HCT116 (cell line): ENCODE data around the gene USP3. TPM values are rescaled to one million over a fixed set of nuclear protein-coding genes. Genes with fewer than 3 reads are reported as not detected.

Experiments used
- ATAC-seq: fragments of 200-7000 bp; cut with Tn5 transposase; 2 replicates; pipeline ENCODE4 v1.9.1; 2020; ENCODE audit warnings: mild to moderate bottlenecking, moderate library complexity
- BruUV-seq: library from RNA; stranded (reverse); fragments of 400-500 nt; replicated peaks from 2 replicates; lab custom pipeline; 2021; lab: Mats Ljungman, UMichigan
- CTCF ChIA-PET: fragments of 300-600 bp; sonication (Branson Sonifier 250); formaldehyde crosslinking; loops from one replicate; lab custom pipeline; 2021; ENCODE audit warnings: antibody characterized with exemption; lab: Charles Lee
- POLR2A ChIA-PET: fragments of 300-600, 350-600 bp; sonication (Branson Sonifier 250); formaldehyde crosslinking; loops from one replicate; lab custom pipeline; 2021; ENCODE audit warnings: antibody characterized with exemption; lab: Charles Lee
- RAD21 ChIA-PET, 2 experiments: fragments of 300-600 bp; sonication (Branson Sonifier 250); formaldehyde crosslinking; loops; one replicate each; lab custom pipeline; 2023; ENCODE audit warnings: low total read pairs in 2 of 2; ENCODE audit not compliant: uncharacterized antibody in 2 of 2, unreplicated experiment in 2 of 2, low non-redundant PET in 1 of 2; lab: Charles Lee
- DNase-seq: peaks from one replicate; pipeline ENCODE4 v3.0.0-alpha.2; 2010; ENCODE audit warnings: low read depth, low spot score
- H2AFZ ChIP-seq: fragments of 200-600 bp; shearing (Covaris generic), sonication (generic); 2 replicates; pipeline ENCODE4 v1.6.1; 2017; ENCODE audit warnings: low read depth, mixed run types, mixed read lengths, antibody characterized with exemption, low read length; ENCODE audit not compliant: poor library complexity, severe bottlenecking
- H3K27ac ChIP-seq: 2 replicates; pipeline ENCODE4 v1.5.1; 2012; ENCODE audit warnings: low read depth, low read length
- H3K27me3 ChIP-seq: fragments of 200-600 bp; sonication (generic); 2 replicates; pipeline ENCODE4 v1.6.1; 2016; ENCODE audit warnings: mixed run types, low read length, mixed read lengths; ENCODE audit not compliant: insufficient read depth
- H3K36me3 ChIP-seq, 2 experiments: fragments of 200-500 bp in 1 of 2; fragments of 200-600 bp in 1 of 2; sonication (Bioruptor generic) in 1 of 2; sonication (generic) in 1 of 2; 2 replicates each; pipeline versions ENCODE4 v1.5.1 to v1.6.1; 2014 to 2016; ENCODE audit warnings: low read length in 2 of 2, inconsistent platforms in 1 of 2, mixed read lengths in 1 of 2, mixed run types in 1 of 2; ENCODE audit not compliant: insufficient read depth in 2 of 2, control insufficient read depth in 1 of 2
- H3K4me1 ChIP-seq, 2 experiments: fragments of 200-600 bp in 1 of 2; sonication (generic) in 1 of 2; 2 replicates each; pipeline versions ENCODE4 v1.5.1 to v1.6.1; 2012 to 2017; ENCODE audit warnings: low read length in 2 of 2, inconsistent platforms in 1 of 2, mild to moderate bottlenecking in 1 of 2, mixed read lengths in 1 of 2, mixed run types in 1 of 2, moderate library complexity in 1 of 2; ENCODE audit not compliant: insufficient read depth in 2 of 2, control insufficient read depth in 1 of 2
- H3K4me2 ChIP-seq: fragments of 200-600 bp; sonication (generic); 2 replicates; pipeline ENCODE4 v1.6.1; 2017; ENCODE audit warnings: mixed run types, low read length, mixed read lengths
- H3K4me3 ChIP-seq, 2 experiments: fragments of 200-600 bp in 1 of 2; sonication (generic) in 1 of 2; replicated peaks in 1 of 2; 2 replicates each; pipeline ENCODE4 v1.5.1; 2011 to 2016; ENCODE audit warnings: low read length in 2 of 2, control low read depth in 1 of 2, low read depth in 1 of 2, mild to moderate bottlenecking in 1 of 2, mixed read lengths in 1 of 2, mixed run types in 1 of 2
- H3K79me2 ChIP-seq: fragments of 200-600 bp; sonication (generic); 2 replicates; pipeline ENCODE4 v1.6.1; 2017; ENCODE audit warnings: mild to moderate bottlenecking, mixed run types, low read length, moderate library complexity, mixed read lengths; ENCODE audit not compliant: insufficient read depth
- H3K9ac ChIP-seq: fragments of 200-600 bp; sonication (generic); 2 replicates; pipeline ENCODE4 v1.6.1; 2016; ENCODE audit warnings: low read length, mixed read lengths
- H3K9me2 ChIP-seq: fragments of 200-600 bp; sonication (generic), shearing (Covaris generic); 2 replicates; pipeline ENCODE4 v1.6.1; 2017; ENCODE audit warnings: mixed run types, mild to moderate bottlenecking, moderate library complexity; ENCODE audit not compliant: insufficient read depth
- H3K9me3 ChIP-seq, 2 experiments: fragments of 200-500 bp in 1 of 2; fragments of 200-600 bp in 1 of 2; sonication (Bioruptor generic) in 1 of 2; sonication (generic) in 1 of 2; 2 replicates each; pipeline ENCODE4 v1.6.1; 2014 to 2017; ENCODE audit warnings: low read length in 2 of 2, mixed read lengths in 2 of 2, inconsistent platforms in 1 of 2, low read depth in 1 of 2, mild to moderate bottlenecking in 1 of 2, mixed run types in 1 of 2, moderate library complexity in 1 of 2; ENCODE audit not compliant: control insufficient read depth in 1 of 2, insufficient read depth in 1 of 2
- H4K20me1 ChIP-seq: fragments of 200-600 bp; sonication (generic), shearing (Covaris generic); 2 replicates; pipeline ENCODE4 v1.6.1; 2017; ENCODE audit warnings: mixed run types, mild to moderate bottlenecking, moderate library complexity; ENCODE audit not compliant: insufficient read depth
- CBX3 ChIP-seq: IDR thresholded peaks from 2 replicates; pipeline ENCODE4 v1.6.1; 2012; ENCODE audit warnings: low read depth
- EGR1 ChIP-seq: IDR thresholded peaks from 2 replicates; pipeline ENCODE4 v1.6.1; 2012; ENCODE audit warnings: low read depth
- ELF1 ChIP-seq: IDR thresholded peaks from 2 replicates; pipeline ENCODE4 v1.6.1; 2012; ENCODE audit warnings: low read depth, borderline replicate concordance
- FOSL1 ChIP-seq: IDR thresholded peaks from 2 replicates; pipeline ENCODE4 v1.6.1; 2012; ENCODE audit warnings: low read depth
- JUND ChIP-seq: IDR thresholded peaks from 2 replicates; pipeline ENCODE4 v1.6.1; 2012
- POLR2A ChIP-seq: IDR thresholded peaks from 2 replicates; pipeline ENCODE4 v1.7.0; 2011; ENCODE audit warnings: borderline replicate concordance; ENCODE audit not compliant: insufficient read depth, insufficient read length; ENCODE audit errors: extremely low read depth
- RAD21 ChIP-seq: IDR thresholded peaks from 2 replicates; pipeline ENCODE4 v1.6.1; 2012; ENCODE audit warnings: low read depth, mild to moderate bottlenecking
- SIN3A ChIP-seq: IDR thresholded peaks from 2 replicates; pipeline ENCODE4 v1.6.1; 2012; ENCODE audit warnings: low read depth
- SP1 ChIP-seq: IDR thresholded peaks from 2 replicates; pipeline ENCODE4 v1.6.1; 2012; ENCODE audit warnings: low read depth
- SRF ChIP-seq: IDR thresholded peaks from 2 replicates; pipeline ENCODE4 v1.6.1; 2012; ENCODE audit warnings: low read depth
- TCF7L2 ChIP-seq: IDR thresholded peaks from 2 replicates; pipeline ENCODE4 v1.7.0; 2011; ENCODE audit warnings: borderline replicate concordance, inconsistent platforms; ENCODE audit not compliant: insufficient read depth, insufficient read length; ENCODE audit errors: extremely low read depth
- ZFX ChIP-seq: fragments of 450-650 bp; IDR thresholded peaks from 2 replicates; pipeline ENCODE4 v1.6.1; 2017
- ZNF274 ChIP-seq: fragments of 200-500 bp; sonication (Bioruptor generic); IDR thresholded peaks from 2 replicates; pipeline ENCODE4 v1.6.1; 2014; ENCODE audit warnings: mild to moderate bottlenecking, low read depth, low read length, inconsistent platforms
- intact Hi-C: fragments of 100-400 bp; cut with micrococcal nuclease; formaldehyde crosslinking; loops from 2 replicates; pipeline ENCODE4 v1.10.0; 2022
- total RNA-seq: library from RNA; stranded (reverse); gene quantifications from one replicate; pipeline ENCODE4 v1.2.1, GENCODE V29; 2021; ENCODE audit not compliant: unreplicated experiment
- TF ChIP-seq, protein P1 (sequence below), 3 experiments: fragments of 200-600 bp in 1 of 3; sonication (generic) in 1 of 3; IDR thresholded peaks in 2 of 3; conservative IDR thresholded peaks in 1 of 3; 2 replicates each; pipeline ENCODE4 v1.5.1; 2012 to 2017; ENCODE audit warnings: low read depth in 2 of 3, low read length in 2 of 3, antibody characterized with exemption in 1 of 3, borderline replicate concordance in 1 of 3, control low read depth in 1 of 3, mild to moderate bottlenecking in 1 of 3, mixed read lengths in 1 of 3, mixed run types in 1 of 3, moderate library complexity in 1 of 3; ENCODE audit not compliant: insufficient read depth in 1 of 3
- TF ChIP-seq, protein P2 (sequence below): IDR thresholded peaks from 2 replicates; pipeline ENCODE4 v1.6.1; 2012
- TF ChIP-seq, protein P3 (sequence below): IDR thresholded peaks from 2 replicates; pipeline ENCODE4 v1.6.1; 2012; ENCODE audit warnings: low read depth
- TF ChIP-seq, protein P4 (sequence below): IDR thresholded peaks from 2 replicates; pipeline ENCODE4 v1.6.1; 2011; ENCODE audit warnings: mild to moderate bottlenecking, low read length, moderate library complexity; ENCODE audit not compliant: insufficient replicate concordance; ENCODE audit errors: extremely low read depth

The USP3 gene
- total RNA-seq, 1 experiment from 2014 or later, result 61.6 TPM

DNA sequence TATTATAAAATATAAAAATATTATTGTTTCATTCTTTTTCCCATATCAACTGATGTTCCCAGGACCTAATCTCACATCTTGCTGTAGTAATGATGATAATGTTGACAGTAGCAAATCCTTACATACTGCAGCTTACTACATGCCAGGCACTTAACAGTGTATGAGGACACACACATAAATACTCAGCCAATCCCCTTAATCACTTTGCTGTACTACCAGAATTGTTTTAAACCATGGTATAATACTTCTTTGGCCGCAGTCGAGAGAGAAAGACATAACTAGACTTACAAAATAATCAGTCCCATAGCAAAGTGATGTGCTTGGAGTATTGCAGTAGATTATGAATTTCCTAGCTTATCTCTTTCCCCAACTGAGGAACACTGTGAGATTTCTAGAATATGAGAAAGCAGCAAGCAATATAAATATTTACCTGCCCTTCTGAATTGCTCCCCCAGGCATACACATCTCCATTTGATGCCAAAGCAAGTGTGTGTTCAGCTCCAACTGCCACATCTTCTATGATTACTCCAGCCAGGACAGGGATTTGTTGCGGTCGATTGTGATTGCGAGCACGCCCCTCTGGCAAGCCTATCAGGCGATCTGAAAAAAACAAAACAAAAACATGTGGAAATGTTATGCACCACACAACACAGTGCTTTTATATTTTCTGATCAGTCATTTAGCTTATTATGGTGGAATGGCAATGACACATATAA lies 125.8 kb downstream of the USP3 start:
- no peak for ATAC-seq
- ChIA-PET RAD21 (no interaction called here), POLR2A (no interaction called here)
- Histone ChIP-seq H4K20me1 (no peaks in the 10 kb centered on the region), H3K27me3 (no peaks in the 10 kb centered on the region), H3K9me3 (no peaks in the 10 kb centered on the region), H3K9me2 (no peaks in the 10 kb centered on the region), H3K36me3 (peaks cover 0 to 10% of the 10 kb centered on the region in 2 experiments; a peak in 2 of 4 replicates)
- intact Hi-C loops, result no loop called here
- TF ChIP-seq ZFX (no peak), JUND (no peak), CBX3 (no peak), POLR2A (no peak), SRF (no peak), EGR1 (no peak), SP1 (no peak), ELF1 (no peak), ZNF274 (no peak), TCF7L2 (no peak), RAD21 (no peak), SIN3A (no peak), FOSL1 (no peak)
- TF ChIP-seq, protein P1, sequence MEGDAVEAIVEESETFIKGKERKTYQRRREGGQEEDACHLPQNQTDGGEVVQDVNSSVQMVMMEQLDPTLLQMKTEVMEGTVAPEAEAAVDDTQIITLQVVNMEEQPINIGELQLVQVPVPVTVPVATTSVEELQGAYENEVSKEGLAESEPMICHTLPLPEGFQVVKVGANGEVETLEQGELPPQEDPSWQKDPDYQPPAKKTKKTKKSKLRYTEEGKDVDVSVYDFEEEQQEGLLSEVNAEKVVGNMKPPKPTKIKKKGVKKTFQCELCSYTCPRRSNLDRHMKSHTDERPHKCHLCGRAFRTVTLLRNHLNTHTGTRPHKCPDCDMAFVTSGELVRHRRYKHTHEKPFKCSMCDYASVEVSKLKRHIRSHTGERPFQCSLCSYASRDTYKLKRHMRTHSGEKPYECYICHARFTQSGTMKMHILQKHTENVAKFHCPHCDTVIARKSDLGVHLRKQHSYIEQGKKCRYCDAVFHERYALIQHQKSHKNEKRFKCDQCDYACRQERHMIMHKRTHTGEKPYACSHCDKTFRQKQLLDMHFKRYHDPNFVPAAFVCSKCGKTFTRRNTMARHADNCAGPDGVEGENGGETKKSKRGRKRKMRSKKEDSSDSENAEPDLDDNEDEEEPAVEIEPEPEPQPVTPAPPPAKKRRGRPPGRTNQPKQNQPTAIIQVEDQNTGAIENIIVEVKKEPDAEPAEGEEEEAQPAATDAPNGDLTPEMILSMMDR (IDR thresholded peaks at IDR 0.05 in 2 of 3, conservative IDR thresholded peaks at IDR 0.05 in 1 of 3; ENCODE audit: borderline replicate concordance in 1 of 3, insufficient read depth in 1 of 3, low read depth in 2 of 3, low read length in 2 of 3), result no peak
- TF ChIP-seq, protein P2, sequence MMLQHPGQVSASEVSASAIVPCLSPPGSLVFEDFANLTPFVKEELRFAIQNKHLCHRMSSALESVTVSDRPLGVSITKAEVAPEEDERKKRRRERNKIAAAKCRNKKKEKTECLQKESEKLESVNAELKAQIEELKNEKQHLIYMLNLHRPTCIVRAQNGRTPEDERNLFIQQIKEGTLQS, result no peak
- TF ChIP-seq, protein P3, sequence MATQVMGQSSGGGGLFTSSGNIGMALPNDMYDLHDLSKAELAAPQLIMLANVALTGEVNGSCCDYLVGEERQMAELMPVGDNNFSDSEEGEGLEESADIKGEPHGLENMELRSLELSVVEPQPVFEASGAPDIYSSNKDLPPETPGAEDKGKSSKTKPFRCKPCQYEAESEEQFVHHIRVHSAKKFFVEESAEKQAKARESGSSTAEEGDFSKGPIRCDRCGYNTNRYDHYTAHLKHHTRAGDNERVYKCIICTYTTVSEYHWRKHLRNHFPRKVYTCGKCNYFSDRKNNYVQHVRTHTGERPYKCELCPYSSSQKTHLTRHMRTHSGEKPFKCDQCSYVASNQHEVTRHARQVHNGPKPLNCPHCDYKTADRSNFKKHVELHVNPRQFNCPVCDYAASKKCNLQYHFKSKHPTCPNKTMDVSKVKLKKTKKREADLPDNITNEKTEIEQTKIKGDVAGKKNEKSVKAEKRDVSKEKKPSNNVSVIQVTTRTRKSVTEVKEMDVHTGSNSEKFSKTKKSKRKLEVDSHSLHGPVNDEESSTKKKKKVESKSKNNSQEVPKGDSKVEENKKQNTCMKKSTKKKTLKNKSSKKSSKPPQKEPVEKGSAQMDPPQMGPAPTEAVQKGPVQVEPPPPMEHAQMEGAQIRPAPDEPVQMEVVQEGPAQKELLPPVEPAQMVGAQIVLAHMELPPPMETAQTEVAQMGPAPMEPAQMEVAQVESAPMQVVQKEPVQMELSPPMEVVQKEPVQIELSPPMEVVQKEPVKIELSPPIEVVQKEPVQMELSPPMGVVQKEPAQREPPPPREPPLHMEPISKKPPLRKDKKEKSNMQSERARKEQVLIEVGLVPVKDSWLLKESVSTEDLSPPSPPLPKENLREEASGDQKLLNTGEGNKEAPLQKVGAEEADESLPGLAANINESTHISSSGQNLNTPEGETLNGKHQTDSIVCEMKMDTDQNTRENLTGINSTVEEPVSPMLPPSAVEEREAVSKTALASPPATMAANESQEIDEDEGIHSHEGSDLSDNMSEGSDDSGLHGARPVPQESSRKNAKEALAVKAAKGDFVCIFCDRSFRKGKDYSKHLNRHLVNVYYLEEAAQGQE, result no peak
- TF ChIP-seq, protein P4, sequence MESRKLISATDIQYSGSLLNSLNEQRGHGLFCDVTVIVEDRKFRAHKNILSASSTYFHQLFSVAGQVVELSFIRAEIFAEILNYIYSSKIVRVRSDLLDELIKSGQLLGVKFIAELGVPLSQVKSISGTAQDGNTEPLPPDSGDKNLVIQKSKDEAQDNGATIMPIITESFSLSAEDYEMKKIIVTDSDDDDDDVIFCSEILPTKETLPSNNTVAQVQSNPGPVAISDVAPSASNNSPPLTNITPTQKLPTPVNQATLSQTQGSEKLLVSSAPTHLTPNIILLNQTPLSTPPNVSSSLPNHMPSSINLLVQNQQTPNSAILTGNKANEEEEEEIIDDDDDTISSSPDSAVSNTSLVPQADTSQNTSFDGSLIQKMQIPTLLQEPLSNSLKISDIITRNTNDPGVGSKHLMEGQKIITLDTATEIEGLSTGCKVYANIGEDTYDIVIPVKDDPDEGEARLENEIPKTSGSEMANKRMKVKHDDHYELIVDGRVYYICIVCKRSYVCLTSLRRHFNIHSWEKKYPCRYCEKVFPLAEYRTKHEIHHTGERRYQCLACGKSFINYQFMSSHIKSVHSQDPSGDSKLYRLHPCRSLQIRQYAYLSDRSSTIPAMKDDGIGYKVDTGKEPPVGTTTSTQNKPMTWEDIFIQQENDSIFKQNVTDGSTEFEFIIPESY, result no peak
- TF ChIP-seq, all 23 proteins: peak for 0
- no peak overlapping the region for H3K9ac ChIP-seq
- no peak overlapping the region for H3K27ac ChIP-seq
- no peaks in the 10 kb centered on the region for H3K79me2 ChIP-seq
- CTCF ChIA-PET, result interaction anchor here (1.1 kb wide), 1 partner anchor 20 kb away, joined by 3 read pairs; no protein-coding TSS in a partner anchor
- H3K4me2 ChIP-seq, result no peak overlapping the region
- DNase-seq, result no peak
- no peaks in the 10 kb centered on the region for H3K4me1 ChIP-seq
- H3K4me3 ChIP-seq, result no peak overlapping the region
- no TSS peak for BruUV-seq
- H2AFZ ChIP-seq, result no peak overlapping the region
